ENCODE results near the gene HRAS.
"Not testable (repeated sequence)": the region's sequence is repeated elsewhere in the genome, so short reads cannot be mapped to it uniquely, and the experiment has no call there.

DNA sequence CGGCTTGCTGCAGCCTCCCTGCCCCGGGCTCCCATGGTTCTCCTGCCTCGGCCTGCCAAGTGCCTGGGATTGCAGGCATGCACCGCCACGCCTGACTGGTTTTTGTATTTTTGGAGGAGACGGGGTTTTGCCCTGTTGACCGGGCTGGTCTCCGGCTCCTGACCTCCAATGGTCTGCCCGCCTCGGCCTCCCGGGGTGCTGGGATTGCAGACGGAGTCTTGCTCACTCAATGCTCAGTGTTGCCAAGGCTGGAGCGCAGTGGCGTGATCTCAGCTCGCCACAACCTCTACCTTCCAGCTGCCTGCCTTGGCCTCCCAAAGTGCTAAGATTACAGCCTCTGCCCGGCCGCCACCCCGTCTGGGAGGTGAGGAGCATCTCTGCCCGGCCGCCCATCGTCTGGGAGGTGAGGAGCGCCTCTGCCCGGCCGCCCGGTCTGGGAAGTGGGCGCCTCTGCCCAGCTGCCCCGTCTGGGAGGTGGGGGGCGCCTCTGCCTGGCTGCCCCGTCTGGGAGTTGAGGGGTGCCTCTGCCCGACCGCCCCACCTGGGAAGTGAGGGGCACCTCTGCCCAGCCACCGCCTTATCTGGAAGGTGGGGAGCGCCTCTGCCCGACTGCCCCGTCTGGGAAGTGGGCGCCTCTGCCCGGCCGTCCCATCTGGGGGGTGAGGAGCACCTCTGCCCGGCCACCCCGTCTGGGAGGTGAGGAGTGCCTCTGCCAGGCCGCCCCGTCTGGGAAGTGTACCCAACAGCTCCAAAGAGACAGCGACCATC, 18.3 kb downstream of the HRAS start:
- TF ChIP-seq, protein P1, sequence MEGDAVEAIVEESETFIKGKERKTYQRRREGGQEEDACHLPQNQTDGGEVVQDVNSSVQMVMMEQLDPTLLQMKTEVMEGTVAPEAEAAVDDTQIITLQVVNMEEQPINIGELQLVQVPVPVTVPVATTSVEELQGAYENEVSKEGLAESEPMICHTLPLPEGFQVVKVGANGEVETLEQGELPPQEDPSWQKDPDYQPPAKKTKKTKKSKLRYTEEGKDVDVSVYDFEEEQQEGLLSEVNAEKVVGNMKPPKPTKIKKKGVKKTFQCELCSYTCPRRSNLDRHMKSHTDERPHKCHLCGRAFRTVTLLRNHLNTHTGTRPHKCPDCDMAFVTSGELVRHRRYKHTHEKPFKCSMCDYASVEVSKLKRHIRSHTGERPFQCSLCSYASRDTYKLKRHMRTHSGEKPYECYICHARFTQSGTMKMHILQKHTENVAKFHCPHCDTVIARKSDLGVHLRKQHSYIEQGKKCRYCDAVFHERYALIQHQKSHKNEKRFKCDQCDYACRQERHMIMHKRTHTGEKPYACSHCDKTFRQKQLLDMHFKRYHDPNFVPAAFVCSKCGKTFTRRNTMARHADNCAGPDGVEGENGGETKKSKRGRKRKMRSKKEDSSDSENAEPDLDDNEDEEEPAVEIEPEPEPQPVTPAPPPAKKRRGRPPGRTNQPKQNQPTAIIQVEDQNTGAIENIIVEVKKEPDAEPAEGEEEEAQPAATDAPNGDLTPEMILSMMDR (IDR thresholded peaks at IDR 0.05 in 8 of 11, conservative IDR thresholded peaks at IDR 0.05 in 3 of 11) = not testable (repeated sequence)
- not testable (repeated sequence) for TF ChIP-seq POLR2AphosphoS5, POLR2A (IDR thresholded peaks at IDR 0.05)

Data from spleen (tissue), 7 donors.